Measurements from ENCODE around the gene PDGFC. TPM values are rescaled to one million over a fixed set of nuclear protein-coding genes. Genes with fewer than 3 reads are reported as not detected.

The PDGFC gene
- total and polyA plus RNA-seq, 2 of the 8 experiments (the other 6 are each of a cell fraction or from before 2014, with no cell fraction given): 0.65 to 2.7 TPM

- H4K20me1 ChIP-seq (replicated peaks in 1 of 2; ENCODE audit: control insufficient read depth in 1 of 2, insufficient read depth in 2 of 2, low read length in 2 of 2): no peaks in the 10 kb centered on the region
- H3K79me2 ChIP-seq (ENCODE audit: control insufficient read depth in 1 of 2, insufficient read depth in 2 of 2, low read length in 2 of 2): no peaks in the 10 kb centered on the region
- H4K8ac ChIP-seq (ENCODE audit: extremely low read depth, insufficient read depth, low read length): no peak overlapping the region
- DNase-seq (ENCODE audit: low read depth in 1 of 2, low spot score in 2 of 2): no peak
- no peak overlapping the region for H2AFZ ChIP-seq (ENCODE audit: low read length)
- H3K4me3 ChIP-seq (ENCODE audit: extremely low read depth in 1 of 4, insufficient read depth in 2 of 4, low read depth in 3 of 4, low read length in 4 of 4): no peak overlapping the region
- H2BK15ac ChIP-seq (ENCODE audit: low read length): no peak overlapping the region
- H2AK5ac ChIP-seq (ENCODE audit: low read depth, low read length): no peak overlapping the region
- H3K36me3 ChIP-seq (ENCODE audit: control insufficient read depth in 2 of 4, insufficient read depth in 4 of 4, low read length in 3 of 4): no peaks in the 10 kb centered on the region
- H3K23ac ChIP-seq (ENCODE audit: insufficient read length): no peak overlapping the region
- no peak overlapping the region for H4K91ac ChIP-seq (replicated peaks; ENCODE audit: insufficient read length, low read length)
- H3K23me2 ChIP-seq (ENCODE audit: low read depth, low read length): no peaks in the 10 kb centered on the region
- no peak overlapping the region for H3K56ac ChIP-seq (replicated peaks; ENCODE audit: insufficient read length, low read depth, low read length)
- TF ChIP-seq RAD21 (IDR thresholded peaks at IDR 0.05 in 1 of 2, conservative IDR thresholded peaks at IDR 0.05 in 1 of 2; ENCODE audit: low read depth in 2 of 2, low read length in 2 of 2) (no peak), MAX (IDR thresholded peaks at IDR 0.05) (no peak), CREB1 (IDR thresholded peaks at IDR 0.05) (no peak), RFX5 (IDR thresholded peaks at IDR 0.05; ENCODE audit: borderline replicate concordance, low read depth, low read length) (no peak), SUZ12 (IDR thresholded peaks at IDR 0.05; ENCODE audit: low read length) (no peak), CTBP2 (IDR thresholded peaks at IDR 0.05; ENCODE audit: borderline replicate concordance, insufficient read depth, insufficient read length, low read length) (no peak), GTF2F1 (IDR thresholded peaks at IDR 0.05; ENCODE audit: borderline replicate concordance, low read depth, low read length) (no peak), NANOG (IDR thresholded peaks at IDR 0.05; ENCODE audit: insufficient read depth, low read depth, low read length, poor library complexity, severe bottlenecking) (no peak), HDAC6 (IDR thresholded peaks at IDR 0.05; ENCODE audit: low read depth, low read length) (no peak)
- H3K4me2 ChIP-seq (ENCODE audit: insufficient read depth in 1 of 2, low read depth in 2 of 2, low read length in 2 of 2): no peak overlapping the region
- no peak overlapping the region for H3K4ac ChIP-seq (replicated peaks; ENCODE audit: insufficient read length, low read depth, low read length)
- H2BK12ac ChIP-seq (ENCODE audit: low read depth, low read length): no peak overlapping the region
- H2BK120ac ChIP-seq (replicated peaks; ENCODE audit: low read depth, low read length): no peak overlapping the region
- H3K14ac ChIP-seq (ENCODE audit: insufficient read length): no peak overlapping the region
- 92% methylated on average over 1 of the region's 1 CpG; no CpG with 5 or more reads in 1 of the 2 experiments for WGBS, 2 experiments (ENCODE audit: extremely low coverage in 1 of 2, insufficient coverage in 1 of 2, insufficient read length in 1 of 2, insufficient replicate concordance in 2 of 2, low coverage in 1 of 2, low lambda C conversion rate in 2 of 2, missing lambda C conversion rate in 1 of 2)
- no peak overlapping the region for H3K9ac ChIP-seq (replicated peaks in 1 of 4; ENCODE audit: extremely low read depth in 1 of 4, low read depth in 3 of 4, low read length in 3 of 4)
- H3K27ac ChIP-seq (ENCODE audit: low read depth, low read length): no peak overlapping the region
- no peaks in the 10 kb centered on the region for H3K9me3 ChIP-seq (ENCODE audit: insufficient read depth in 2 of 2, low read depth in 1 of 2, low read length in 1 of 2)
- CTCF ChIA-PET (ENCODE audit: partially characterized antibody): no interaction called here
- H2BK5ac ChIP-seq (ENCODE audit: low read depth, low read length): no peak overlapping the region
- no peak overlapping the region for H2BK20ac ChIP-seq (ENCODE audit: low read length)
- POLR2A ChIA-PET (ENCODE audit: partially characterized antibody): no interaction called here
- H3K18ac ChIP-seq (ENCODE audit: extremely low read depth, low read length): no peak overlapping the region
- no peaks in the 10 kb centered on the region for H3K79me1 ChIP-seq (ENCODE audit: low read depth, low read length)
- H3K4me1 ChIP-seq (replicated peaks in 1 of 4; ENCODE audit: control insufficient read depth in 3 of 4, insufficient read depth in 4 of 4, low read length in 3 of 4): no peaks in the 10 kb centered on the region
- H3K27me3 ChIP-seq (replicated peaks in 1 of 4; ENCODE audit: control insufficient read depth in 3 of 4, extremely low read depth in 1 of 4, insufficient read depth in 3 of 4, low read length in 3 of 4): no peaks in the 10 kb centered on the region
- H4K5ac ChIP-seq (ENCODE audit: insufficient read length, low read depth, low read length): no peak overlapping the region
- FAIRE-seq: no peak
Measured at GRCh38 chr4:156798438-156798837, 173.2 kb downstream of the PDGFC start.
